Esophagus squamous epithelium (tissue), 4 donors: ENCODE measurements around the gene PHACTR1.

Experiments
- CTCF ChIP-seq, 6 experiments: fragments of 450-650 bp in 4 of 6; fragments of 200-600 bp in 2 of 6; sonication (generic) in 2 of 6; IDR thresholded peaks; one replicate each; pipeline ENCODE4 v1.5.1; 2016 to 2019; ENCODE audit warnings: antibody characterized with exemption in 6 of 6, mild to moderate bottlenecking in 4 of 6, moderate library complexity in 4 of 6
- POLR2A ChIP-seq, 4 donors: fragments of 450-650 bp; IDR thresholded peaks; one replicate each; pipeline ENCODE4 v1.6.1; 2017; ENCODE audit warnings: antibody characterized with exemption in 4 of 4, mild to moderate bottlenecking in 4 of 4, moderate library complexity in 3 of 4

GRCh38 chr6:13147782-13148181, 431.2 kb downstream of the PHACTR1 start:
- TF ChIP-seq POLR2A (IDR thresholded peaks at IDR 0.05) (no peak), CTCF (IDR thresholded peaks at IDR 0.05) (no peak)
